Fibroblast of mammary gland (primary cell): Measurements from ENCODE around the gene LMTK2.

Source experiments
- DNase-seq: peaks from one replicate; pipeline ENCODE4 v3.0.0-alpha.2; 2010; ENCODE audit warnings: low read depth
- H3K4me3 ChIP-seq: 2 replicates; pipeline ENCODE4 v1.5.1; 2011; ENCODE audit warnings: low read depth, mild to moderate bottlenecking, low read length, moderate library complexity; ENCODE audit not compliant: control insufficient read depth
- CTCF ChIP-seq: conservative IDR thresholded peaks from 2 replicates; pipeline ENCODE4 v1.5.1; 2011; ENCODE audit warnings: low read depth, low read length, inconsistent platforms; ENCODE audit not compliant: control insufficient read depth, insufficient read depth

The LMTK2 gene

DNA sequence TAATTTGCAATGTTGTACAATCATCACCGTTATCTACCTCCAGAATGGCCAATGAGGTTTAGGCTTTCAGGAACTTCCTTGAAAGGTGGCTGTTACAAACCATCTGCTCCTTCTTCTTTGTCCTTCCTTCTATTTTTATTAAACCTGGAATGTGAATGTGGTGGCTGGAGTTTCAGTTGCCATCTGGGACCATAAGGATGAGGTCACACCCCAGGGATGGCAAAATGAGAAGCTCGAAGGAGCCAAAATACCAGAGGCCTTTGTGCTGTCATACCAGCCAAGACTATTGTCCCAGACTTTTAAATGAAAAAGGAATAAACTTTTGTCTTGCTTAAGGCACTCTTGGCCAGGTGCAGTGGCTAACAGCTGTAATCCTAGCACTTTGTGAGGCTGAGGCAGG is 30.9 kb upstream of the LMTK2 start:
- no peak overlapping the region for H3K4me3 ChIP-seq
- DNase-seq: no peak
- TF ChIP-seq CTCF: no peak

DNA sequence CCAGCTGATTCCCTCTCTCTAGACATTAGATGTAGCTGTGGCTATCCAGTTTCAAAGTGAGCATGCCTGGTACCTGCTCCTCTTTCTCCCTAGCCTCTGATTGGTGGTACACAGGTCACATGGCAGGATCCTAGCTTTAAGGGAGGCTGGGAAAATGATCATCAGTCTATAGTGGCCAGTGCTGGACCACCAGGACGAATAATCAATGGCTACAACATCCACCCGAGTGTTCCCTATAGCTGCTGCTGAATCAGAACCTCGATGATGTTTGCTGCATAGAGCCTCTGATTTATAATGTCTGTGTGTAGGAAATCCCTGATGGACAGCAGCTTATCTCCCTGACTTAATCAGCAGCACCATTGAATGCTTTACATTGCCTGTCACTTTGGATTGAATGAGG is 28.9 kb upstream of the LMTK2 start:
- H3K4me3 ChIP-seq: no peak overlapping the region
- DNase-seq: no peak
- TF ChIP-seq CTCF: no peak

GRCh38 chr7:98078197-98078870 is 28.3 kb upstream of the LMTK2 start:
- DNase-seq: no peak
- H3K4me3 ChIP-seq: no peak overlapping the region
- TF ChIP-seq CTCF: no peak

DNA sequence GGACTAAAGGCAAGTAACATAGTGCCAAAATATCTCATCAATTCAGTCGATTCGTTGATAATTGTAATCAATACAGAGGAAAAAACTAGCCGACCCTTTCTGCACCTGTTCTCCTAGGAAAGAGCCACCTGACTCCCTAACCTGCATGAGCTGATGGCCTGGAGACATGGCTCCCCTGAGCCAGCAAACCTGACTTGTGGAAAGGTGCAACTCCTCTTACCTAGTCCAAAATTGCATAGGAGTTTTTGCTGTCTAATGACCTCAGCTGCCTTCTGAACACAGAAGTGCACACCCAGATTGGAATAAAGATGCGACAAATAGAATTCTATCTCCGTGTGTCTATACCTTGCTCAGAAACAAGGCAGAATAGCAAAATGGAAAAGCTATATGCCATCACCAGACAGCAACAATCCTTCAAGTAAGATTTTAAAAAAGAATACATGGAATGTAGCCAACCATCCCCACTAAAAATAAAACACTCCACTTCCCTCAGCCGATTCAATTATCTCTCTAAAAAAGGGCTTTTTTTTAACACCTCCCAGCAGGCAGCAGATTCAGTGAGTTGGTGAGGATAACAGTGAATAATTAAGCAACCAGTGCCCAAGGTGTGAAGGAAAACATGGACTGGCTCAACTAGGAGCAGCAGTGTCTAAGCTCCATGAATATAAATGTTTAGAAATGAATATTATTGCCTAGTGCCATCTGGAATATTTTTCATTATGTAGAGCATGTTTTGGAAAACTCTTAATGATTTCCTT is 26.6 kb upstream of the LMTK2 start:
- H3K4me3 ChIP-seq: no peak overlapping the region
- no peak for TF ChIP-seq CTCF
- no peak for DNase-seq

DNA sequence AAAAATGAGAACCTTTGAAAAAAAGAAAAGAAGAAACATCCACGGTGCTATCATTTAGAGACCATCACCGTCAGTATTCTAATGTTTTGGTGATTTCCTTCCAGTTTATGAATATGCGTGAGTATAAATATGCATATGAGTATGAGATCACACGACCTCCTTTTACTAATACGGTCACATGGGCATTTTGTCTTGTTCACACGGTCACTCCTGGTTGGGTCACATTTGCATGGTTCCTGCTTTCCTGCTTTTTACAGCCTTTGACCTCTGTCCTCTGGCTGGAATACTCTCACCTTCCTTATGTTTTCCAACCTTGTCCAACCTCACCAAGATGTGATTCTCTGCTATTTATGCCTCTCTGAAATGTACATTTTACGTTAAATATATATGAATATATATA is 25.3 kb upstream of the LMTK2 start:
- no peak overlapping the region for H3K4me3 ChIP-seq
- DNase-seq: no peak
- TF ChIP-seq CTCF: no peak

- no peak for TF ChIP-seq CTCF
- no peak overlapping the region for H3K4me3 ChIP-seq
- no peak for DNase-seq
Measured at GRCh38 chr7:98084631-98085030, 22.0 kb upstream of the LMTK2 start.
